HG03565 (cell line): ENCODE results near the gene ITGAX.

Experiments used
- ATAC-seq: cut with Tn5 transposase; IDR thresholded peaks from one replicate; pipeline ENCODE4 v1.9.1; 2021; ENCODE audit warnings: mild to moderate bottlenecking, moderate library complexity; ENCODE audit not compliant: unreplicated experiment

ITGAX gene

GRCh38 chr16:31371619-31372484 is 16.9 kb downstream of the ITGAX start:
- no peak for ATAC-seq

DNA sequence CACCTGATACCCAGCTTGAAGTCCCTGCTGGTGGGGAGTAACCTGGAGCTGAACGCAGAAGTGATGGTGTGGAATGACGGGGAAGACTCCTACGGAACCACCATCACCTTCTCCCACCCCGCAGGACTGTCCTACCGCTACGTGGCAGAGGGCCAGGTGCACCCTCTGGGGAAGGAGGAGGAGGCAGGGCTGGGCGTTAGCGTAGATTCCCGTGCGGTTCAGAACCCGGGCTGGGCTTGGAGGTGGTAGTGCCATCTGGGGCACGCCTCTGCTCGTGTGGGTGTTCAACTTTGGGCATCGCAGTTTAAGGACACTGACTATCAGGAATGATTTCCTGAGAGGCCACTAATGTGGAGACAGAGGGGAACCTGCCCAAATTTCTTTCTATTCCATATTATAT is 18.3 kb downstream of the ITGAX start:
- ATAC-seq = no peak

DNA sequence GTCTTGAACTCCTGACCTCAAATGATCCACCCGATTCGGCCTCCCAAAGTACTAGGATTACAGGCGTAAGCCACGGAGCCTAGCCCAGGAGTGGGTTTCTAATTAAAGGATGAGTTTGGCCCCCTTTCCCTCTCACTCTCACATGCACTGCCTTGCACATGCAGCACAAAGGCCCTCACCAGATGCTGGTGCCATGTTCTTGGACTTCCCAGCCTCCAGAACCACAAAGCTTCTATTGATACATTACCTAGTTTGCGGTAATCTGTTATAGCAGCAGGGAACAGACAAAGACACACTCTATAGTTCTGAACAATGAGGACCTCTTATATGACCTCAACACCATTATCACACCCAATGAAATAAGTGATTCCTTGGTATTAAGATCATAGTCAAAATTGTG is 20.3 kb downstream of the ITGAX start:
- ATAC-seq = no peak

DNA sequence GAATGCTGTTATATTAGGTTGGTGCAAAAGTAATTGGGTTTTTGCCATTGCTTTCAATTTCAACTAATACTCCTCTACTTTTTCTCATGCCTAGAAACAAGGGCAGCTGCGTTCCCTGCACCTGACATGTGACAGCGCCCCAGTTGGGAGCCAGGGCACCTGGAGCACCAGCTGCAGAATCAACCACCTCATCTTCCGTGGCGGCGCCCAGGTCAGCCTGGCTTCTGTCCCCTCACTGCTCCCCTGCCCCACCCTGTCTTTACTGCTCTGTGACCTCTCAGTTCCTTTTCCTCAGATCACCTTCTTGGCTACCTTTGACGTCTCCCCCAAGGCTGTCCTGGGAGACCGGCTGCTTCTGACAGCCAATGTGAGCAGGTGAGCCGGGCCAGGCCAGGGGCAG is 21.7 kb downstream of the ITGAX start:
- no peak for ATAC-seq

- ATAC-seq = no peak
Observed at GRCh38 chr16:31377210-31377903, 22.4 kb downstream of the ITGAX start.

DNA sequence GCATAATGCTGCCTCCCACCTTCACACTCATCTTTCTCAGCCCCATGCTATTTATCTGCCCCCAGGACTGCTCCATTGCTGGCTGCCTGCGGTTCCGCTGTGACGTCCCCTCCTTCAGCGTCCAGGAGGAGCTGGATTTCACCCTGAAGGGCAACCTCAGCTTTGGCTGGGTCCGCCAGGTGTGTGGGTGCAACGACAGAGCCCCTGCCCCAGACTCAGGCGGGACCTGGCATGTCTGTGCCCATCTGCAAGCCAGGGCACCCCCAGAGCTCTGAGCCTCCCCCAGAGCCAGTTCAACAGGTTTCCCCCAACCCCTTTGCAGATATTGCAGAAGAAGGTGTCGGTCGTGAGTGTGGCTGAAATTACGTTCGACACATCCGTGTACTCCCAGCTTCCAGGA is 25.2 kb downstream of the ITGAX start:
- ATAC-seq = no peak

DNA sequence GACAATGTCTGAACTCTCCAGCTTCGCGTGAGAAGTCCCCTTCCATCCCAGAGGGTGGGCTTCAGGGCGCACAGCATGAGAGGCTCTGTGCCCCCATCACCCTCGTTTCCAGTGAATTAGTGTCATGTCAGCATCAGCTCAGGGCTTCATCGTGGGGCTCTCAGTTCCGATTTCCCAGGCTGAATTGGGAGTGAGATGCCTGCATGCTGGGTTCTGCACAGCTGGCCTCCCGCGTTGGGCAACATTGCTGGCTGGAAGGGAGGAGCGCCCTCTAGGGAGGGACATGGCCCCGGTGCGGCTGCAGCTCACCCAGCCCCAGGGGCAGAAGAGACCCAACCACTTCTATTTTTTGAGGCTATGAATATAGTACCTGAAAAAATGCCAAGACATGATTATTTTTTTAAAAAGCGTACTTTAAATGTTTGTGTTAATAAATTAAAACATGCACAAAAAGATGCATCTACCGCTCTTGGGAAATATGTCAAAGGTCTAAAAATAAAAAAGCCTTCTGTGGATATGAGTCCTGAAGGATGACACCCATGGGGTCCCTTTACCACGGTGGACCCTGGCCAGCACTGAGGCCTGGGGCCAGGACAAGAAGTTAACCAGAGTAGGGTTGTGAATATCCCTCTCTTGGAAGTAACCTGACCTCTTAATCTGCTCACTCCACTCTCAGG is 27.6 kb downstream of the ITGAX start:
- no peak for ATAC-seq

GRCh38 chr16:31385680-31386079 is 30.7 kb downstream of the ITGAX start:
- ATAC-seq = no peak

DNA sequence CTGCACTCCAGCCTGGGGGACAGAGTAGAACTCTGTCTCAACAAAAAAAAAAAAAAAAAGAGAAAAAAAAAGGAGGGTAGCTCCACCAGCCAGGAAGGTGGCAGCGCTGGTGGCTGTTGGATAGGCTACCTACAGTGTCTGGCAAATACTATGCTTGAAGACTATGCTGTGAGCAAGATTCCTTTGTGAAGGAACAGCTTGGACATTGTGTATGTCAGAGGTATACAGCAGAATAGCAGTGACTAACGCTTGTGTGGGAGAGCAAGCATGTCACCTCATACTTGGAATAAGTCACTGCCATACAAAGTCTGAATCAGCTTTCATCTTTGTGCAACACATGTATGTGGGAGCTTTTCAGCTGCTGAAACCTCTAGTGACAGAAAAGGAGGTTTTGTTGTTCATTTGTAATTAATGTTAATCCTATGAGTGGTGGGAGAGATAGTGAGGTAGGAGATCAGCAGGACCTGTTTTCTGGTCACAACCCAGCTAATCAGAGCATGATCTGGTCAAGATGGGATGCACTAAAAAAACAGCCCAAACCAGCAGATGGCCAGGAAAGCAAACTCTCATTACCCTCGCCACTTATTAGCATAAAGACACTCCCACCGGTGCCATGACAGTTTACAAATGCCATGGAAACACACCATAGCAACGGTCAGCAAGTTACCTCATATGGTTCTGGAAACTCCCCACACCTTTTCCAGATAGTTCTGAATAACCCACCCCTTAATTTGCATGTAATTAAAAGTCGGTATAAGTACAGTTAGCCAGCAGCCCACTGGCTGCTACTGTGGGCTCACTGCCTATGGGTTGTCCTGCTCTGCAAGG is 31.4 kb downstream of the ITGAX start:
- peak; percentile 69 for ATAC-seq

- no peak for ATAC-seq
Observed at GRCh38 chr16:31388535-31388934, 33.6 kb downstream of the ITGAX start.

- no peak for ATAC-seq
Observed at GRCh38 chr16:31390504-31391041, 35.6 kb downstream of the ITGAX start.

DNA sequence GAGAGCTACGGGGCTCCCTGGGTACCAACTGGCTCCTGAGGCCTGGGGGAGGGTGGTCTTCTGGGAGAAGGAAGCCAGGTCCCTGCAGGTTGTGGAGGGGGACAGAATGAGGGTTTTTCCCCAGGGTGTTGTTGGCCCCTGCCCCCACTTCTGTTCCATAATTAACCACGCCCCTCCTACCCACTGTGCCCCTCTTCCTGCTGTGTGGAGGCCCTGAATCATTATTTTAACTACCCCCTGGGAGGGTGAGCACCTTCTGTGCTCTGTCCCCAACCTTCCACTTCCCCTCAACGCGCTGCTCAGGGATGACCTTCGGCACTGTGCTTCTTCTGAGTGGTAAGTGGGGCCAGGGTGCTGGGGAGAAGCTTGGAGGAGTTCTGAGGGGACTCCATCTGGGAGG is 38.1 kb downstream of the ITGAX start, which contains the start of gene ITGAD:
Gene ITGAD (plus strand): TSS at position 280 of the 400 bp plus-strand sequence. CDS start 26 bp downstream, at position 306.
- no peak for ATAC-seq

DNA sequence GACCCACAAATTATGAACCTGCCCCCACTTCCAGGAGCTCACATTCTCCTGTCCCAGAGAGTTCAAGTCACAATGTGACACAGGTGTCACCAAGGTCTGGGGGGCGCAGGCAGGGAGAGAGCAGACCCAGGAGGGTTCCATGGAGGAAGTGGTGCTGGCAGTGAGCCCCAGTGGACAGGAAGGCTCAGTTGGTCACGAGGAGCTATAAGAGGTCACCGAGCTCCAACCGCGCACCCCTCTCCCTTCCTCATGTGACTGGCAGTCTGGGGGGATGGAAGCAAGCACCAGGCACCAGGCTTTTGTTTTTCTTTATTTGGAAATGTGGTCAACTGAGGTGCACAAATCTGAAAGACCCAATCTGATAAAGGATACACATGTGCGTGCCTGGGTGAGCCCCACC is 40.7 kb downstream of the ITGAX start:
- no peak for ATAC-seq

- ATAC-seq = no peak
Observed at GRCh38 chr16:31397096-31397660, 42.2 kb downstream of the ITGAX start.

GRCh38 chr16:31397701-31398100 is 42.7 kb downstream of the ITGAX start:
- no peak for ATAC-seq

DNA sequence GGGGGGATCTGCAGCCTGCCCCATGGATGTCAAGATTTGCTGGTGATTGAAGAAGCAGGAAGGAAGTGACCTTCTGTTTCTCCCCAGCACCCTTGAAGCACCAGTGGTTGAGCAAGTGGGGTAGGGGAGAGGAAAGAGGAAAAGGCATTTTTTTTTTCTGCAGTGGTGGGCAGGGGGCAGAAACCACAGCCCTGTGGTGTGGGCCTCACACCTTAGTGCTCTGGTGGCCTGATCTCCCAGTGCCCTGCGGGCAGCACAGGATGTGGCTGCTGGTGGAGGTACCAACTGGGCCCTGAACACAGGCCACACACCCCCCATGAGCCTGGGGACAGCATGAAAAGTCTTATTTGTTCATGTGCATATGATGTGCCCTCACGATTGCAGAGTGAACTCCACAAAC is 45.2 kb downstream of the ITGAX start:
- ATAC-seq = no peak

- no peak for ATAC-seq
Observed at GRCh38 chr16:31401436-31401835, 46.5 kb downstream of the ITGAX start.

DNA sequence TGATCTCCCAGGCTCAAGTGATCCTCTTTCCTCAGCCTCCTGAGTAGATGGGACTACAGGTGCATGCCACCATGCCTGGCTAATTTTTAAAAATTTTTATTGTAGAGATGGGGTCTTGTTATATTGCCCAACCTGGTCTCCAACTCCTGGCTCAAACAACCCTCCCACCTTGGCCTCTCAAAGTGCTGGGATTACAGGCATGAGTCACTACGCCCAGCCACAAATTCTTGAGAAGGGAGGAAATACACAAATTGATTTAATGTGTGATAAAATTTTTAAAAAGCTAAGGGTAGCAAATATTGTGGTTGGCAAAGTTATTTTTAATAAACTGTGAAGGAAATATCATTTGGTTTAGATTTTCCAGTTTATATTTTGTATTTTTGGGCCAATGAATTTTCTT is 47.7 kb downstream of the ITGAX start:
- no peak for ATAC-seq

GRCh38 chr16:31403590-31404352 is 48.8 kb downstream of the ITGAX start:
- ATAC-seq = no peak
